RWPE2 (cell line): ENCODE measurements around the gene TCF3.

Source experiments
- ATAC-seq: fragments of 200-7000 bp; cut with Tn5 transposase; 3 replicates; pipeline ENCODE4 v1.9.1; 2021; ENCODE audit warnings: low read depth
- DNase-seq: peaks from one replicate; pipeline ENCODE4 v3.0.0-alpha.2; 2020; ENCODE audit warnings: low spot score
- H3K27ac ChIP-seq: fragments of 450-650 bp; 2 replicates; pipeline ENCODE4 v1.5.1; 2017; ENCODE audit warnings: mild to moderate bottlenecking; ENCODE audit not compliant: poor library complexity, severe bottlenecking
- H3K27me3 ChIP-seq: fragments of 250-450 bp; sonication (Bioruptor Pico); 2 replicates; pipeline ENCODE4 v1.5.1; 2021; ENCODE audit warnings: mild to moderate bottlenecking, moderate library complexity; ENCODE audit not compliant: insufficient read depth, poor library complexity, severe bottlenecking
- H3K36me3 ChIP-seq: fragments of 250-450 bp; sonication (Bioruptor Pico); 2 replicates; pipeline ENCODE4 v1.5.1; 2020; ENCODE audit warnings: low read depth, mild to moderate bottlenecking, moderate library complexity
- H3K4me1 ChIP-seq: fragments of 250-450 bp; sonication (Bioruptor Pico); 2 replicates; pipeline ENCODE4 v1.5.1; 2021; ENCODE audit warnings: mild to moderate bottlenecking, moderate library complexity; ENCODE audit not compliant: insufficient read depth, poor library complexity, severe bottlenecking
- H3K4me3 ChIP-seq: fragments of 250-450 bp; sonication (Bioruptor Pico); 2 replicates; pipeline ENCODE4 v1.5.1; 2021; ENCODE audit warnings: mild to moderate bottlenecking, moderate library complexity; ENCODE audit not compliant: severe bottlenecking
- H3K9me3 ChIP-seq: fragments of 250-450 bp; sonication (Bioruptor Pico); 2 replicates; pipeline ENCODE4 v1.5.1; 2021; ENCODE audit warnings: mild to moderate bottlenecking, moderate library complexity; ENCODE audit not compliant: severe bottlenecking
- TF ChIP-seq, protein P1 (sequence below): fragments of 450-650 bp; IDR thresholded peaks from one replicate; pipeline ENCODE4 v1.5.1; 2017; ENCODE audit warnings: mild to moderate bottlenecking, moderate library complexity; ENCODE audit not compliant: poor library complexity, severe bottlenecking

The TCF3 gene

DNA sequence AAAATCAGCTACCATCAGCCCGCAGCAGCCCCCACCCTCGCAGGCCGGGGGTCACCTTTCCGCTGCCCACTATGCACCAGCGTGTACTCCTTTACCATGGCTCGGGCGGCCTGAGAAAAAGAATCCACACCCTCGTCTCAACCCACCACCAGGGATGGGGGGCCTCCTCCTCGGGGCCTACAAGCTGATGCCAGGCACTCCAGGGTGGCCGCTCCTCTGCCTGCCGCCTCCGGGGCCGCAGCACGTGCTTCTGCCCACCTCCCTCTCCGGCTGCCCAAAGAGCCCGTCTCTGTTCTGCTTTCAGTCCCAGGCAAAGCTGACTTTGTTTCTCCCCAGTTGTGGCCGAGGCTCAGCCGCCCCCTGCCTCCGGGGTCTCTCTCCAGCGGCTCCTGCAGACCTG, 73.2 kb downstream of the TCF3 start:
- TF ChIP-seq, protein P1, sequence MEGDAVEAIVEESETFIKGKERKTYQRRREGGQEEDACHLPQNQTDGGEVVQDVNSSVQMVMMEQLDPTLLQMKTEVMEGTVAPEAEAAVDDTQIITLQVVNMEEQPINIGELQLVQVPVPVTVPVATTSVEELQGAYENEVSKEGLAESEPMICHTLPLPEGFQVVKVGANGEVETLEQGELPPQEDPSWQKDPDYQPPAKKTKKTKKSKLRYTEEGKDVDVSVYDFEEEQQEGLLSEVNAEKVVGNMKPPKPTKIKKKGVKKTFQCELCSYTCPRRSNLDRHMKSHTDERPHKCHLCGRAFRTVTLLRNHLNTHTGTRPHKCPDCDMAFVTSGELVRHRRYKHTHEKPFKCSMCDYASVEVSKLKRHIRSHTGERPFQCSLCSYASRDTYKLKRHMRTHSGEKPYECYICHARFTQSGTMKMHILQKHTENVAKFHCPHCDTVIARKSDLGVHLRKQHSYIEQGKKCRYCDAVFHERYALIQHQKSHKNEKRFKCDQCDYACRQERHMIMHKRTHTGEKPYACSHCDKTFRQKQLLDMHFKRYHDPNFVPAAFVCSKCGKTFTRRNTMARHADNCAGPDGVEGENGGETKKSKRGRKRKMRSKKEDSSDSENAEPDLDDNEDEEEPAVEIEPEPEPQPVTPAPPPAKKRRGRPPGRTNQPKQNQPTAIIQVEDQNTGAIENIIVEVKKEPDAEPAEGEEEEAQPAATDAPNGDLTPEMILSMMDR: no peak
- Histone ChIP-seq H3K4me3 (no peak overlapping the region), H3K9me3 (no peaks in the 10 kb centered on the region), H3K27ac (no peak overlapping the region), H3K36me3 (peaks cover 38% of the 10 kb centered on the region), H3K27me3 (no peaks in the 10 kb centered on the region), H3K4me1 (no peaks in the 10 kb centered on the region)
- ATAC-seq (no peak), DNase-seq (no peak)

- ATAC-seq: no peak
- DNase-seq: no peak
- H3K36me3 ChIP-seq: peaks cover 28% of the 10 kb centered on the region
- H3K27ac ChIP-seq: no peak overlapping the region
- H3K4me1 ChIP-seq: no peaks in the 10 kb centered on the region
- H3K9me3 ChIP-seq: no peaks in the 10 kb centered on the region
- H3K27me3 ChIP-seq: no peaks in the 10 kb centered on the region
- TF ChIP-seq, protein P1: no peak
- H3K4me3 ChIP-seq: no peak overlapping the region
These were observed 74.3 kb downstream of the TCF3 start for GRCh38 chr19:1577929-1578618.

GRCh38 chr19:1577090-1577928, 75.1 kb downstream of the TCF3 start:
- TF ChIP-seq, protein P1: no peak
- Histone ChIP-seq H3K27ac (no peak overlapping the region), H3K36me3 (peaks cover 21% of the 10 kb centered on the region), H3K27me3 (no peaks in the 10 kb centered on the region), H3K4me1 (no peaks in the 10 kb centered on the region), H3K9me3 (no peaks in the 10 kb centered on the region), H3K4me3 (no peak overlapping the region)
- ATAC-seq: no peak
- DNase-seq: no peak

DNA sequence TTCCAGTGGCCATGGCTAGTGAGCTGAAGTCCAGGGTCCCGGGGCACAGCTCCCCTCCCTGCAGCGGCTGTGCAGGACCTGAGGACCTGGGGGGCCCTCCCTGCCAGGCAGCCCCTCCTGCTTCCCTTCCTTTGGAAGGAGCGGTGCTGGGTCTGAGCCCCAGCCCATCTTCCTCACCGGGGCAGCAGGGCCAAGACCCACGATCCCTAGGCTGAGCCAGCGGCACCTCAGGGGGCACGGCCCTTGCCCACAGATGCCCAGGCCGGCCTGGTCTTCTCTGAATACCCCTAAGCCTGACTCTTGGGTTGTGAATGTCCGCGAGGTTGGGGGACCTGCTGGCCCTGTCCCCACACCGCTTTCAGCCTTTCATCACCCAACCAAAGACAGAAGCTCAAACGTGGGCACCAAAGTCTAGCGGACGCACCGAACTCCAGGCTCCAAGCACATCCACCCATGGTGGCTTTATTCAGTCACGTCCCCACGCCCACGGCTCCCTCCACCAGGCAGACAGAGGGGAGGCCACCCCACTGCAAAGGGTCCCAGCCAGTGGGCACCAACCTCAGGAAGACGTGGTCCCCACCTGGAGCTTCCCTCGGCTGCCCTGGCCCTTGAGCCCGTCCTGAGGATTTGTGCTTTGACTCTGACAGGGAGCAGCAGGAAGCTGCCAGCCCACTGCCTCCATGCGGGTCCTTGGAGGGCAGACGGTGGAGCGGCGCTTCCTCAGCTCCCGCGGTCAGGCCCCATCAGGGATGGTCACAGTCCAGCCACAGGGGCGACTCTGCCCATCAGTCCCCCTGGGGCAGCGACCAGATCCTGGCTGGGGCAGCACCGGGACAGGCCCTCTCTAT, 75.9 kb downstream of the TCF3 start:
- no peak overlapping the region for H3K27ac ChIP-seq
- H3K4me1 ChIP-seq: no peaks in the 10 kb centered on the region
- no peak overlapping the region for H3K4me3 ChIP-seq
- DNase-seq (no peak), ATAC-seq (no peak)
- no peaks in the 10 kb centered on the region for H3K27me3 ChIP-seq
- H3K36me3 ChIP-seq: peaks cover 16% of the 10 kb centered on the region; the same call in 1 of the 2 replicates
- no peaks in the 10 kb centered on the region for H3K9me3 ChIP-seq
- TF ChIP-seq, protein P1: no peak
